GM12892 (cell line): ENCODE measurements around the gene TM2D3.

Experiments
- POLR2AphosphoS5 ChIP-seq: IDR thresholded peaks from 2 replicates; pipeline ENCODE4 v1.6.1; 2011; ENCODE audit warnings: low read depth, low read length, control low read depth
- TAF1 ChIP-seq: IDR thresholded peaks from 2 replicates; pipeline ENCODE4 v1.6.1; 2011; ENCODE audit warnings: low read depth, mild to moderate bottlenecking, control low read depth, low read length, borderline replicate concordance

- TF ChIP-seq POLR2AphosphoS5: no peak
- no peak for TF ChIP-seq TAF1
These were observed 36.0 kb downstream of the TM2D3 start for GRCh38 chr15:101615986-101616848.
